GM13977 (cell line): ENCODE data around the gene COMMD3.
"Not testable (repeated sequence)": the region's sequence is repeated elsewhere in the genome, so short reads cannot be mapped to it uniquely, and the experiment has no call there.

Source experiments
- DNase-seq: peaks from one replicate; pipeline ENCODE4 v3.0.0; 2012; ENCODE audit warnings: low spot score
- CTCF ChIP-seq: IDR thresholded peaks from 2 replicates; pipeline ENCODE4 v1.5.1; 2012; ENCODE audit warnings: mild to moderate bottlenecking, control low read depth; ENCODE audit not compliant: insufficient read depth; ENCODE audit errors: extremely low read depth, missing control alignments
- in situ Hi-C: fragments of 300-500 bp; cut with MboI; formaldehyde crosslinking; loops from one replicate; pipeline ENCODE4 v1.12.0; 2022; ENCODE audit warnings: low sequenced_read_pairs, low pct_unique_long_range_greater_than_20kb, mixed read lengths, inconsistent platforms; ENCODE audit not compliant: unreplicated experiment

The COMMD3 gene

GRCh38 chr10:22309180-22310000 lies 6.8 kb upstream of the COMMD3 start:
- DNase-seq: no peak
- no peak for TF ChIP-seq CTCF
- in situ Hi-C loops: loop anchor here (25.0 kb wide), 1 partner anchor 678 kb away; no protein-coding TSS in a partner anchor

- in situ Hi-C loops: loop anchor here (25.0 kb wide), 1 partner anchor 677 kb away; no protein-coding TSS in a partner anchor
Measured at GRCh38 chr10:22310012-22310411, 6.2 kb upstream of the COMMD3 start.

GRCh38 chr10:22310928-22311327 lies 5.3 kb upstream of the COMMD3 start:
- DNase-seq: no peak
- in situ Hi-C loops: loop anchor here (25.0 kb wide), 1 partner anchor 676 kb away; no protein-coding TSS in a partner anchor
- TF ChIP-seq CTCF: no peak

More at GRCh38 chr10:22310012-22310411, 6.2 kb upstream of the COMMD3 start:
- DNase-seq: not testable (repeated sequence)

- DNase-seq: no peak
- no peak for TF ChIP-seq CTCF
- in situ Hi-C loops: loop anchor here (25.0 kb wide), 1 partner anchor 672 kb away; no protein-coding TSS in a partner anchor
Measured at GRCh38 chr10:22314852-22315251, 1.3 kb upstream of the COMMD3 start.

GRCh38 chr10:22315455-22316285 lies 518 bp upstream of the COMMD3 start:
- DNase-seq: no peak
- no peak for TF ChIP-seq CTCF
- in situ Hi-C loops: loop anchor here (25.0 kb wide), 1 partner anchor 672 kb away; no protein-coding TSS in a partner anchor

GRCh38 chr10:22317076-22317370 lies 835 bp downstream of the COMMD3 start:
- TF ChIP-seq CTCF: no peak
- DNase-seq: peak; percentile 62
- in situ Hi-C loops: loop anchor here (25.0 kb wide), 1 partner anchor 670 kb away; no protein-coding TSS in a partner anchor
